NB4 (cell line): Measurements from ENCODE around the gene DGKD.

Experiments used
- DNase-seq: peaks from one replicate; pipeline ENCODE4 v3.0.0; 2010; ENCODE audit warnings: low read depth
- H3K4me3 ChIP-seq: one replicate; pipeline ENCODE4 v1.5.1; 2011; ENCODE audit warnings: mild to moderate bottlenecking, low read depth, low read length, moderate library complexity
- MYC ChIP-seq: IDR thresholded peaks from 2 replicates; pipeline ENCODE4 v1.6.1; 2011; ENCODE audit warnings: low read depth, low read length
- POLR2A ChIP-seq: IDR thresholded peaks from 2 replicates; pipeline ENCODE4 v1.6.1; 2011; ENCODE audit warnings: mild to moderate bottlenecking; ENCODE audit not compliant: insufficient read length; ENCODE audit errors: extremely low read depth
- TF ChIP-seq, protein P1 (sequence below): IDR thresholded peaks from 2 replicates; pipeline ENCODE4 v1.6.1; 2011; ENCODE audit warnings: low read depth, low read length
- TF ChIP-seq, protein P2 (sequence below): IDR thresholded peaks from one replicate; pipeline ENCODE4 v1.5.1; 2012; ENCODE audit warnings: low read depth, low read length

DGKD gene

GRCh38 chr2:233487748-233488345, 133.6 kb downstream of the DGKD start:
- H3K4me3 ChIP-seq: no peak overlapping the region
- TF ChIP-seq MYC: no peak
- TF ChIP-seq, protein P1, sequence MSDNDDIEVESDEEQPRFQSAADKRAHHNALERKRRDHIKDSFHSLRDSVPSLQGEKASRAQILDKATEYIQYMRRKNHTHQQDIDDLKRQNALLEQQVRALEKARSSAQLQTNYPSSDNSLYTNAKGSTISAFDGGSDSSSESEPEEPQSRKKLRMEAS: no peak
- no peak for TF ChIP-seq POLR2A
- TF ChIP-seq, protein P2, sequence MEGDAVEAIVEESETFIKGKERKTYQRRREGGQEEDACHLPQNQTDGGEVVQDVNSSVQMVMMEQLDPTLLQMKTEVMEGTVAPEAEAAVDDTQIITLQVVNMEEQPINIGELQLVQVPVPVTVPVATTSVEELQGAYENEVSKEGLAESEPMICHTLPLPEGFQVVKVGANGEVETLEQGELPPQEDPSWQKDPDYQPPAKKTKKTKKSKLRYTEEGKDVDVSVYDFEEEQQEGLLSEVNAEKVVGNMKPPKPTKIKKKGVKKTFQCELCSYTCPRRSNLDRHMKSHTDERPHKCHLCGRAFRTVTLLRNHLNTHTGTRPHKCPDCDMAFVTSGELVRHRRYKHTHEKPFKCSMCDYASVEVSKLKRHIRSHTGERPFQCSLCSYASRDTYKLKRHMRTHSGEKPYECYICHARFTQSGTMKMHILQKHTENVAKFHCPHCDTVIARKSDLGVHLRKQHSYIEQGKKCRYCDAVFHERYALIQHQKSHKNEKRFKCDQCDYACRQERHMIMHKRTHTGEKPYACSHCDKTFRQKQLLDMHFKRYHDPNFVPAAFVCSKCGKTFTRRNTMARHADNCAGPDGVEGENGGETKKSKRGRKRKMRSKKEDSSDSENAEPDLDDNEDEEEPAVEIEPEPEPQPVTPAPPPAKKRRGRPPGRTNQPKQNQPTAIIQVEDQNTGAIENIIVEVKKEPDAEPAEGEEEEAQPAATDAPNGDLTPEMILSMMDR: no peak
- no peak for DNase-seq

- no peak overlapping the region for H3K4me3 ChIP-seq
- TF ChIP-seq, protein P2: no peak
- TF ChIP-seq MYC (no peak), POLR2A (no peak)
- TF ChIP-seq, protein P1: no peak
- no peak for DNase-seq
These were observed 134.8 kb downstream of the DGKD start for GRCh38 chr2:233489143-233489542.

DNA sequence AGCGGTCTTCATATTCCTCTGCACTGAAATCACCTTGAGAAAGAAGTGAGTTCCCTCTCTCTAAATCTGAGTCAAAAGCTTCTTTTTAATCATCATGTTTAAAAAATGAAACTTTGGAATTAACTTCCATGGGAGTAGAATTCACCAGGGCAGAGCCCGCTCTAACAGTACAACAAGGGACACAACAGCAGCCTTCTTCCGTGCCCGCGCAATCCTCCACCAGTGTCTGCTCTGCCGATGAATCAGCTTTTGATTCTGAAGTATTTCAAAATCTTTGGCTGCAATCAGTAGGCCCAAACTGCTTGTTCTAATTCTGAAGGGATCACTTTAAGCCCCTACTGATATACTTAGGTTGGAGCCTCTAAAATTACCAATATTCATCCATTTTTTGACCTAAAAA, 135.4 kb downstream of the DGKD start:
- TF ChIP-seq, protein P1: no peak
- TF ChIP-seq, protein P2: no peak
- TF ChIP-seq MYC (no peak), POLR2A (no peak)
- no peak for DNase-seq
- H3K4me3 ChIP-seq: no peak overlapping the region

DNA sequence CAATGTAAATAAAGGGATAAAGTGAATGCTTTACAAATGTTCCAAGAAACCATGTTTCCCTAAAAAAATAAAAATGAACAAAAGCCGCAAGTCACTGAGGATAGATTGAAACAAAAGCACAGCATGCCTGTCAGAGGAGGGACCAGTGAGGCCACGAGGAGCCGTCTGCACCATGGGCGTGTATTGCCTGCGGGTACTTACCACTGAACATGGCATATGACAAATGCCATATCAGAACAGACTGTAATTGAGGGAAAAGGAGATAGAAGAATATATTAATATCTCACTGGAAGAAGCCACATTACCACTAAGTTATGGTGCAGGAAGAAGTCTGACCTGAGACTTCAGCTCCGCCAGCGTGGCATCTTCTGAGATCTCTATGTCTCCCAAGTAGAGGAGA, 136.5 kb downstream of the DGKD start:
- DNase-seq: no peak
- TF ChIP-seq, protein P1: no peak
- no peak for TF ChIP-seq MYC
- TF ChIP-seq, protein P2: no peak
- no peak for TF ChIP-seq POLR2A
- no peak overlapping the region for H3K4me3 ChIP-seq

DNA sequence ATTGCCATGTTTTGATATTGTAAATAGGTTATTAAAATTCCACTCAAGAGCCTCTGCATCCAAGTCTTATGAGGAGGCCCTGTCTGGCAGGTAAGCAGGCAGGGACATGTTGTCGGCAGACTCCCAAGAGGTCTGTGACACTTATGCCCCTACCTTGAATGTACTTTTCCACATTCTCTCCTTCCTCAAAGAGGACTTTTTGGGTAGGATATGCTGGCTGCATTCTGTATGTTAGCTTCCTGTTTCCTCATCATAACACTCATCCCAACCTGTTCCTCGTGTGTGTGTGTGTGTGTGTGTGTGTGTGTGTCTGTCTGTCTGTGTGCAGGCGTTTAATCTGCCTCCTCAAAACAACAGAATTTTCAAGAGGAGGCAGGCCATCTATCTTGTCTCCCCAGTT, 137.0 kb downstream of the DGKD start:
- no peak for DNase-seq
- TF ChIP-seq MYC (no peak), POLR2A (no peak)
- TF ChIP-seq, protein P2: no peak
- TF ChIP-seq, protein P1: no peak
- no peak overlapping the region for H3K4me3 ChIP-seq

GRCh38 chr2:233492078-233492477, 137.8 kb downstream of the DGKD start:
- TF ChIP-seq MYC (no peak), POLR2A (no peak)
- TF ChIP-seq, protein P1: no peak
- TF ChIP-seq, protein P2: no peak
- no peak for DNase-seq
- H3K4me3 ChIP-seq: no peak overlapping the region
